ENCODE results near the gene FNDC3B. TPM values are rescaled to one million over a fixed set of nuclear protein-coding genes. Genes with fewer than 3 reads are reported as not detected.

The FNDC3B gene
- total and polyA plus RNA-seq, 2 of the 8 experiments (the other 6 are each of a cell fraction or from before 2014, with no cell fraction given), result 14.1 to 44.4 TPM

- no peak for DNase-seq (ENCODE audit: low read depth in 1 of 2, low spot score in 2 of 2)
- TF ChIP-seq CEBPB (IDR thresholded peaks at IDR 0.05; ENCODE audit: low read depth, low read length) (no peak), KDM4A (IDR thresholded peaks at IDR 0.05; ENCODE audit: low read depth, low read length, severe bottlenecking) (no peak), TCF12 (IDR thresholded peaks at IDR 0.05; ENCODE audit: low read depth, low read length) (no peak), SIRT6 (IDR thresholded peaks at IDR 0.05; ENCODE audit: low read length) (no peak)
- H2BK120ac ChIP-seq (replicated peaks; ENCODE audit: low read depth, low read length), result no peak overlapping the region
Observed at GRCh38 chr3:172283841-172284357, 244.5 kb downstream of the FNDC3B start.

More at GRCh38 chr3:172283841-172284357, 244.5 kb downstream of the FNDC3B start:
- no peak overlapping the region for H3K9ac ChIP-seq (replicated peaks in 1 of 4; ENCODE audit: extremely low read depth in 1 of 4, low read depth in 3 of 4, low read length in 3 of 4)
- H3K4ac ChIP-seq (replicated peaks; ENCODE audit: insufficient read length, low read depth, low read length), result no peak overlapping the region
- H3K4me1 ChIP-seq (replicated peaks in 1 of 4; ENCODE audit: control insufficient read depth in 3 of 4, insufficient read depth in 4 of 4, low read length in 3 of 4), result no peaks in the 10 kb centered on the region
- no peak overlapping the region for H4K91ac ChIP-seq (replicated peaks; ENCODE audit: insufficient read length, low read length)
- no peak overlapping the region for H2BK12ac ChIP-seq (ENCODE audit: low read depth, low read length)
- H3K4me3 ChIP-seq (ENCODE audit: extremely low read depth in 1 of 4, insufficient read depth in 2 of 4, low read depth in 3 of 4, low read length in 4 of 4), result no peak overlapping the region
- FAIRE-seq, result no peak
- H3K23ac ChIP-seq (ENCODE audit: insufficient read length), result no peak overlapping the region
- no peak overlapping the region for H2BK5ac ChIP-seq (ENCODE audit: low read depth, low read length)
- H4K8ac ChIP-seq (ENCODE audit: extremely low read depth, insufficient read depth, low read length), result no peak overlapping the region
- H3K79me1 ChIP-seq (ENCODE audit: low read depth, low read length), result no peaks in the 10 kb centered on the region; the same call in 1 of the 2 replicates
- no peaks in the 10 kb centered on the region for H3K79me2 ChIP-seq (ENCODE audit: control insufficient read depth in 1 of 2, insufficient read depth in 2 of 2, low read length in 2 of 2)
- H3K36me3 ChIP-seq (ENCODE audit: control insufficient read depth in 2 of 4, insufficient read depth in 4 of 4, low read length in 3 of 4), result peaks cover 2 to 14% (median 6%) of the 10 kb centered on the region in 4 experiments; a peak in 4 of 8 replicates
- H4K20me1 ChIP-seq (replicated peaks in 1 of 2; ENCODE audit: control insufficient read depth in 1 of 2, insufficient read depth in 2 of 2, low read length in 2 of 2), result no peaks in the 10 kb centered on the region
- H3K14ac ChIP-seq (ENCODE audit: insufficient read length), result no peak overlapping the region
- H3K27me3 ChIP-seq (replicated peaks in 1 of 4; ENCODE audit: control insufficient read depth in 3 of 4, extremely low read depth in 1 of 4, insufficient read depth in 3 of 4, low read length in 3 of 4), result no peaks in the 10 kb centered on the region
- POLR2A ChIA-PET (ENCODE audit: partially characterized antibody), result no interaction called here
- H4K5ac ChIP-seq (ENCODE audit: insufficient read length, low read depth, low read length), result no peak overlapping the region
- 89% methylated on average over 5 of the region's 5 CpGs; no CpG with 5 or more reads in 1 of the 2 experiments for WGBS, 2 experiments (ENCODE audit: extremely low coverage in 1 of 2, insufficient coverage in 1 of 2, insufficient read length in 1 of 2, insufficient replicate concordance in 2 of 2, low coverage in 1 of 2, low lambda C conversion rate in 2 of 2, missing lambda C conversion rate in 1 of 2)
- no peak overlapping the region for H2AFZ ChIP-seq (ENCODE audit: low read length)
- H2AK5ac ChIP-seq (ENCODE audit: low read depth, low read length), result no peak overlapping the region
- no peak overlapping the region for H2BK15ac ChIP-seq (ENCODE audit: low read length)
- CTCF ChIA-PET (ENCODE audit: partially characterized antibody), result interaction anchor here (1.2 kb wide), 1 partner anchor 150 kb away, joined by 3 read pairs; no protein-coding TSS in a partner anchor
- H3K56ac ChIP-seq (replicated peaks; ENCODE audit: insufficient read length, low read depth, low read length), result no peak overlapping the region
- H2BK20ac ChIP-seq (ENCODE audit: low read length), result no peak overlapping the region
- H3K4me2 ChIP-seq (ENCODE audit: insufficient read depth in 1 of 2, low read depth in 2 of 2, low read length in 2 of 2), result no peak overlapping the region
- no peak overlapping the region for H3K27ac ChIP-seq (ENCODE audit: low read depth, low read length)
- H3K18ac ChIP-seq (ENCODE audit: extremely low read depth, low read length), result no peak overlapping the region
- no peaks in the 10 kb centered on the region for H3K9me3 ChIP-seq (ENCODE audit: insufficient read depth in 2 of 2, low read depth in 1 of 2, low read length in 1 of 2)
- H3K23me2 ChIP-seq (ENCODE audit: low read depth, low read length), result no peaks in the 10 kb centered on the region
